ENCODE measurements around the gene SMPD2. TPM values are rescaled to one million over a fixed set of nuclear protein-coding genes. Genes with fewer than 3 reads are reported as not detected.

The SMPD2 gene
- total RNA-seq, 6 donors from 2014 or later: 9.4 to 25.2 (median 15.4) TPM

DNA sequence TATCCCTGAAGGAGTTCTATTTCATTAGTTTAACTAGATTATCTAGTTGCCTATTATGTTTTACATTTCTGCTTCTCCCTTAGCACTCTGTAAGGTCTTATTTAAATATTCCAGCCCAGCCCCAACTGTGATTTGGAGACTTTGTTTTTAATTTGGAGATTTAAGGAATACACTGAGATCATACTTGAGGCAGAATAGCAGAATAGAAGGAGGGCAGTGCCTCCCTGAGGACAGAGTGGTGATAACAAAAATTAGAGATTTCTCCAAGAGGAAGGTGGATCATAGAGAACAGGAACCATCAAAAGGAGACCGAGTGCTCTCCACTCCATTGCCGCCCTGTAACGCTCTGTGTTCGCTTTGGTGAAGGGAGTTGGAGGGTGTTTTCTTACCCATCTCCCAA is 43.5 kb upstream of the SMPD2 start:
- H3K36me3 ChIP-seq: no peaks in the 10 kb centered on the region
- TF ChIP-seq, protein P1, sequence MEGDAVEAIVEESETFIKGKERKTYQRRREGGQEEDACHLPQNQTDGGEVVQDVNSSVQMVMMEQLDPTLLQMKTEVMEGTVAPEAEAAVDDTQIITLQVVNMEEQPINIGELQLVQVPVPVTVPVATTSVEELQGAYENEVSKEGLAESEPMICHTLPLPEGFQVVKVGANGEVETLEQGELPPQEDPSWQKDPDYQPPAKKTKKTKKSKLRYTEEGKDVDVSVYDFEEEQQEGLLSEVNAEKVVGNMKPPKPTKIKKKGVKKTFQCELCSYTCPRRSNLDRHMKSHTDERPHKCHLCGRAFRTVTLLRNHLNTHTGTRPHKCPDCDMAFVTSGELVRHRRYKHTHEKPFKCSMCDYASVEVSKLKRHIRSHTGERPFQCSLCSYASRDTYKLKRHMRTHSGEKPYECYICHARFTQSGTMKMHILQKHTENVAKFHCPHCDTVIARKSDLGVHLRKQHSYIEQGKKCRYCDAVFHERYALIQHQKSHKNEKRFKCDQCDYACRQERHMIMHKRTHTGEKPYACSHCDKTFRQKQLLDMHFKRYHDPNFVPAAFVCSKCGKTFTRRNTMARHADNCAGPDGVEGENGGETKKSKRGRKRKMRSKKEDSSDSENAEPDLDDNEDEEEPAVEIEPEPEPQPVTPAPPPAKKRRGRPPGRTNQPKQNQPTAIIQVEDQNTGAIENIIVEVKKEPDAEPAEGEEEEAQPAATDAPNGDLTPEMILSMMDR (IDR thresholded peaks at IDR 0.05): peak in 3 of 6 experiments; percentile 20 to 38 (median 29)
- TF ChIP-seq POLR2AphosphoS5 (IDR thresholded peaks at IDR 0.05) (no peak), POLR2A (IDR thresholded peaks at IDR 0.05) (no peak), EP300 (IDR thresholded peaks at IDR 0.05) (no peak)
- H3K4me1 ChIP-seq: no peaks in the 10 kb centered on the region
- no peak for DNase-seq
- peak; percentile 58 to 76 for ATAC-seq (ENCODE audit: low FRiP score in 2 of 2)
- 60 to 63% methylated on average over 4 of the region's 4 CpGs for WGBS, 2 donors
- no peak overlapping the region for H3K4me3 ChIP-seq
- no peak overlapping the region for H3K27ac ChIP-seq
- H3K27me3 ChIP-seq: no peaks in the 10 kb centered on the region
- no peaks in the 10 kb centered on the region for H3K9me3 ChIP-seq

GRCh38 chr6:109406196-109406595 is 34.3 kb upstream of the SMPD2 start:
- TF ChIP-seq POLR2A (IDR thresholded peaks at IDR 0.05) (no peak), EP300 (IDR thresholded peaks at IDR 0.05) (no peak)
- no peaks in the 10 kb centered on the region for H3K27me3 ChIP-seq
- H3K4me1 ChIP-seq: no peaks in the 10 kb centered on the region
- ATAC-seq (ENCODE audit: low FRiP score in 2 of 2): peak in 1 of 2 donors; percentile 57
- H3K4me3 ChIP-seq: no peak overlapping the region
- no peak overlapping the region for H3K27ac ChIP-seq
- DNase-seq: no peak
- 80 to 81% methylated on average over 4 of the region's 4 CpGs for WGBS, 2 donors
- no peaks in the 10 kb centered on the region for H3K36me3 ChIP-seq
- H3K9me3 ChIP-seq: no peaks in the 10 kb centered on the region

DNA sequence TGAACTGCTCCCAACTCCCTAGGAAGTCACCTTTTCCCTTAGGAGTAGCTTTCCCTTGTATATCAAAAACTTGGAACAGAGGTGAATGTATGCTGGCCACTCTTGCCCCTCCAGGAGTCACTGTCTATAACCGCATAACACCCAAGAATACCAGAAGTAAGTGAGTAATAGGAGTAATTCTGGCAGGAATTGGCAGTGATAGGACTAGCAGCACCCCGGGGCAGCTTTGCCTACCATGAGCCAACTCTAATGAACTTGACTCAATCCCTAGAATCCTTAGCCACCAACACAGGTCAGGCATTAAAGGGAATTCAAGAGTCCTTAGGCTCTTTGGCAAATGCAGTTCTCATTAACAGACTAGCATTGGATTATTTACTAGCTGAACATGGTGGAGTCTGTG is 29.5 kb upstream of the SMPD2 start:
- H3K4me1 ChIP-seq: no peaks in the 10 kb centered on the region
- no peak for TF ChIP-seq POLR2A (IDR thresholded peaks at IDR 0.05)
- no peak for TF ChIP-seq EP300 (IDR thresholded peaks at IDR 0.05)
- TF ChIP-seq, protein P1 (IDR thresholded peaks at IDR 0.05): no peak
- no peak for TF ChIP-seq POLR2AphosphoS5 (IDR thresholded peaks at IDR 0.05)
- ATAC-seq (ENCODE audit: low FRiP score in 2 of 2) (no peak), DNase-seq (no peak)
- H3K4me3 ChIP-seq: no peak overlapping the region
- no peaks in the 10 kb centered on the region for H3K36me3 ChIP-seq
- H3K27me3 ChIP-seq: no peaks in the 10 kb centered on the region
- WGBS, 2 donors: 95 to 97% methylated on average over 2 of the region's 2 CpGs
- H3K27ac ChIP-seq: no peak overlapping the region
- H3K9me3 ChIP-seq: peaks cover 0 to 4% (median 0%) of the 10 kb centered on the region in 4 donors

GRCh38 chr6:109417646-109418045 is 22.9 kb upstream of the SMPD2 start:
- no peaks in the 10 kb centered on the region for H3K4me1 ChIP-seq
- no peak overlapping the region for H3K4me3 ChIP-seq
- DNase-seq (no peak), ATAC-seq (ENCODE audit: low FRiP score in 2 of 2) (no peak)
- H3K9me3 ChIP-seq: peaks cover 0 to 4% (median 0%) of the 10 kb centered on the region in 4 donors
- no peaks in the 10 kb centered on the region for H3K27me3 ChIP-seq
- H3K36me3 ChIP-seq: no peaks in the 10 kb centered on the region
- no peak overlapping the region for H3K27ac ChIP-seq
- 82 to 87% methylated on average over 4 of the region's 4 CpGs for WGBS, 2 donors
- TF ChIP-seq EP300 (IDR thresholded peaks at IDR 0.05) (no peak), POLR2AphosphoS5 (IDR thresholded peaks at IDR 0.05) (no peak)

DNA sequence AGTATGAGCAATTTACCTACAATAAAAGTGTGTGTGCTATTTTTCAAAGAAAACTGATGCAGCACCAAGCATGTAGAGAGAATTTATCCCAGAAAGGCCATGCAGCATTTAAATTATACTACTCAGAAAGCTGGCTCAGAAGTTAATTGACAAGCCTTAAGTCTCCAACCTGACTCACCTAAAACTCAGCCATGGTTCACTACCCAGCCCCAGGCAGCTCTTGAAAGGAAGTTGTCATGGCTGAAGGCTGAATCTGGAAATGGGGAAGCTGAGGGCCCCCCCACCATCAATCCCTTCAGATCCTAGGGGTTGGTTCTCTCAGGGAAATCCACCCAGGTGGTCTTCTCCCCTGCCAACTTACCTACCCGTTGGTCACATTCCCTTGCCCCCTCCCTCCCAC is 19.8 kb upstream of the SMPD2 start:
- Histone ChIP-seq H3K4me1 (no peaks in the 10 kb centered on the region), H3K9me3 (no peaks in the 10 kb centered on the region), H3K27ac (no peak overlapping the region), H3K27me3 (no peaks in the 10 kb centered on the region), H3K4me3 (no peak overlapping the region), H3K36me3 (no peaks in the 10 kb centered on the region)
- no peak for DNase-seq
- WGBS, 2 donors: 56 to 57% methylated on average over 1 of the region's 1 CpG
- no peak for TF ChIP-seq POLR2AphosphoS5 (IDR thresholded peaks at IDR 0.05)
- TF ChIP-seq, protein P1 (IDR thresholded peaks at IDR 0.05): no peak
- TF ChIP-seq EP300 (IDR thresholded peaks at IDR 0.05): no peak
- TF ChIP-seq POLR2A (IDR thresholded peaks at IDR 0.05): no peak
- no peak for ATAC-seq (ENCODE audit: low FRiP score in 2 of 2)

GRCh38 chr6:109421184-109421583 is 19.3 kb upstream of the SMPD2 start:
- Histone ChIP-seq H3K27ac (no peak overlapping the region), H3K36me3 (no peaks in the 10 kb centered on the region), H3K9me3 (no peaks in the 10 kb centered on the region), H3K4me1 (no peaks in the 10 kb centered on the region), H3K27me3 (no peaks in the 10 kb centered on the region), H3K4me3 (no peak overlapping the region)
- TF ChIP-seq POLR2A (IDR thresholded peaks at IDR 0.05) (no peak), EP300 (IDR thresholded peaks at IDR 0.05) (no peak), POLR2AphosphoS5 (IDR thresholded peaks at IDR 0.05) (no peak)
- TF ChIP-seq, protein P1 (IDR thresholded peaks at IDR 0.05): no peak
- 84 to 91% methylated on average over 1 of the region's 1 CpG for WGBS, 2 donors
- DNase-seq (no peak), ATAC-seq (ENCODE audit: low FRiP score in 2 of 2) (no peak)

Measured in upper lobe of left lung (tissue), 6 donors.